Nucleus accumbens (tissue), 56 donors: ENCODE data around the gene S1PR4.
A peak's percentile ranks its signal among the peaks of the same experiment; 100 is the strongest.

Experiments used
- DNase-seq, 56 donors: peaks; one replicate each; lab custom pipeline; 2025; lab: John Stamatoyannopoulos, UW

Gene S1PR4

GRCh38 chr19:3178377-3178972 is at the start of gene S1PR4:
Gene S1PR4 (plus strand): TSS chr19:3178769. CDS start chr19:3178793, 24 bp downstream.
- DNase-seq, result no peak

DNA sequence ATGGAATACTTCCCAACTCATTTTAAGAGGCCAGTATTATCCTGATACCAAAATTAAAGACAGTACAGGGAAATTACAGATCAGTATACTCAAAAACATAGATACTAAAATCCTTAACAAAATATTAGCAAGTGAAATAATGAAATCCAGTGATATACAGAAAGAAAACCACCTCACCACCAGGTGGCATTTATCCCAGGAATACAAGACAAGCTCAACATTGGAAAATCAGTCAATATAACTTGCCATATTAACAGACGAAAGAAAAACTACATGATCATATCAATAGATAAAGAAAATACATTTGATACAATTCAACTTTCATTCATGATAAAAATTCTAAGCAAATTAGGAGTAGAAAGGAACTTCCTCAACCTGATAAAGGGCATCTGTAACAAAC is 49.5 kb upstream of the S1PR4 start:
- no peak for DNase-seq

GRCh38 chr19:3131168-3131567 is 47.4 kb upstream of the S1PR4 start:
- no peak for DNase-seq

DNA sequence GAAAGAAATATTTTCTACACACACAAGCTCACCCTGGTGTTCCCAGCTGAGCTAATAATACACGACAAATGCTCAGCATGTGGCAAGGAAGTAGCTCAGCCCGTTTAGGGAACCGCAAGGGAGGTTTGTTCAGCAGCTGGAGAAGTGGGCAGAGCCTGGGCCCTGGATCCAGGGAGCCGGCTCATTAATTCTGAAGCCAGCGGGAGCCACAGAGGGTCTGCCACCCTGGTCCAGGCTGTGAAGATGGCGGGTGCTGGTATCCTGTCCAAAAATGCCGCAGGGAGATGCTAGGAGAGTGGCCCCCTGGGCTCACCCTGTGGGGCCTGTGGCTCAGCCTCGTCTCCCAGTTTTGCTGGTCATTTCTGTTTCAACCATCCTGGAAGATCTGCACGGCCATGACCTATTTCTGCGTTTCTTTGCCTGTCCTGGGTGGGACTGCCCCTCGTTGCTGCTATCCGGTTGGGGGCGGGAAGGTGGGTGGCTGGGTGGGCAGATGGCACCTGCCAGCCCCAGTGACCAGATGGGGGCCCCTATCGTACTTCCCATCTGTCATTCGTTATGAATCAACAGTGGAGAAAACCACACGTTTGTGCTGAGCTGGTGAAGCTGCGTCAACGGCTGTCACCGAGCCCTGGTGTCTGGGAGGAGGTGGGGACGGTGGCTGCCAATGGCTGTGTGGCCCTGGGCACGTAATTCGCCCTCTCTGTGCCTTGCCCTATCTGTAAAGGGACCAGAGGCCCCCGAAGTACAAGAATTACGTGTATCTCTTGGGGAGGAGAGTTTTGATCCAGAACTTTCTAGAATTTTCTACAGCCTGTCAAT is 45.4 kb upstream of the S1PR4 start:
- DNase-seq, result no peak

GRCh38 chr19:3133793-3134116 is 44.8 kb upstream of the S1PR4 start:
- DNase-seq, result no peak

DNA sequence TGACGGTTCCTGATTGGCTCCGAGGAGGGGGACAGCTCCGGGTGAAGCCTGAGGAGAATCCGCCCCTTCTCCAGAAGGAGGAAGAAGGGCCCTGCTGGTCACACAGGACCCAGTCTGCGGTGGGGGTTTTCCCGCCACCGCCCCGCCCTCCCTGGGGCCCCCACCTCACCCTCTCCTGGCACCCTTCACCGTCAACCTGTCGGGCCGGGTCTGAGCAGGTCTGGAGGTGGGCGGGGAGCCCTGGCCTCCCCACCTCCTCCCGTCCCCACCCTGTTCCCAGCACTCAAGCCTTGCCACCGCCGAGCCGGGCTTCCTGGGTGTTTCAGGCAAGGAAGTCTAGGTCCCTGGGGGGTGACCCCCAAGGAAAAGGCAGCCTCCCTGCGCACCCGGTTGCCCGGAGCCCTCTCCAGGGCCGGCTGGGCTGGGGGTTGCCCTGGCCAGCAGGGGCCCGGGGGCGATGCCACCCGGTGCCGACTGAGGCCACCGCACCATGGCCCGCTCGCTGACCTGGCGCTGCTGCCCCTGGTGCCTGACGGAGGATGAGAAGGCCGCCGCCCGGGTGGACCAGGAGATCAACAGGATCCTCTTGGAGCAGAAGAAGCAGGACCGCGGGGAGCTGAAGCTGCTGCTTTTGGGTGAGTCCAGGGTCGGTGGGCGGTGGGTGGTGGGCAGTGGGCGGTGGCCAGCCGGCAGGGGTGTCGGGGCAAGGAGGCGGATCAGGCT is 42.4 kb upstream of the S1PR4 start, which contains the start of gene GNA15:
GNA15 (plus strand) TSS at position 73 of the 723 bp plus-strand sequence; CDS start at position 491, 418 bp downstream.
- DNase-seq, result no peak

DNA sequence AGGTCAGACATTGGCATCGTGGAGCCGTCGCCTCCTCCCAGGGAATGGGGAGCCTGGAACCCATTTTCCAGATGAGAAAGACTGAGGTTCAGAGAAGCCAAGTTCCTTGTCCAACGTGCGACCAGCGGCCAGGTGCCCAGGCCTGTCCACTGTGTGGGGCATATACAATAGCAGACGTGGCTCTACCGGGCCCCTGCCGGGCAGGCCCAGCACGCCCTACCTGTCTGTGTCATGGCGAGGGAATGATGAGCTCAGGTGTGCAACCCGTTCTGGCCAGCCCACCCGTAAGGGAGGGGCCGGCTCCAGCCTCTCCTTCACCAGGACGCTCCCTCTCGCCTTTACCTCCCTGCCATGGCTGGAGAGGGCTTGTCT is 41.9 kb upstream of the S1PR4 start:
- DNase-seq, result no peak

GRCh38 chr19:3137119-3137518 is 41.5 kb upstream of the S1PR4 start:
- DNase-seq, result no peak

GRCh38 chr19:3138268-3138667 is 40.3 kb upstream of the S1PR4 start:
- no peak for DNase-seq

GRCh38 chr19:3140667-3141038 is 37.9 kb upstream of the S1PR4 start:
- no peak for DNase-seq

DNA sequence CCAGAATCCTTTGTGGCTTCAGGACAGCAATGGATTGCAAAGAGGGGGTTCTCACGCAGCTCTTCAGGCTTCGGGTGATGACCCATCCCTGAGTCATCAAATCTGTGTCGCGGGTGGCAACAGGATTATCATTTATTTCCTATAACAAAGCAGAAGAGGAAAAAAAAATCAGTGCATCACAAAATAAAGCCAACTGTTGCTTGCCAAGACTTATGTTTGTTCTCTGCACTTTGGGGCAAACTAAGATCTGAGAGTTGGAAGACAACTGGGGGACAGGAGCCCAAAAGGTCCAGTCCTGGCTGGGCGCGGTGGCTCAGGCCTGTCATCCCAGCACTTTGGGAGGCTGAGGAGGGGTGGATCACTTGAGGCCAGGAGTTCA is 36.3 kb upstream of the S1PR4 start:
- no peak for DNase-seq

DNA sequence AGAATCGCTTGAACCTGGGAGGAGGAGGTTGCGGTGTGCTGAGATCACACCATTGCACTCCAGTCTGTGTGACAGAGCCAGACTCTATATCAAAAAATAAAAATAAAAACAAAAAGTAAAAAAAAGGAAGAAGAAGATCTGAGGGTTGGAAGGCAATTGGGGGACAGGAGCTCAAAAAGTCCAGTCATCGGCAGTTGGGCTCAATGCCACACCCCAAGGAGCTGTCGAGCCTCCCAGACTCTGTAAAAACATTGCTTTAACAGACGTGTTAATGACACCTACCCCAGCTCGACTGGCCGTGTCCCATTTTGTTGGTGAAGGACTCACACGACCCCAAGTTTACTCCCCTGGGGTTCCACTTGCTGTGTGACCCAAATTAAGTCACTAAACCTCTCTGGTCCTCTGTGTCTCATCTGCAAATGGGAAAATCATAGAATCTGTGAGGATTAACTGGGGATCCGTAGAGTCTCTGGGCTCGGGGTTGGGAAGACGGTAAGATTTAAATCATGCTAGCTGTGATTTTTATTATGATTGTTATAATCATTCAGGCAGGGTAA is 35.7 kb upstream of the S1PR4 start:
- DNase-seq, result no peak

DNA sequence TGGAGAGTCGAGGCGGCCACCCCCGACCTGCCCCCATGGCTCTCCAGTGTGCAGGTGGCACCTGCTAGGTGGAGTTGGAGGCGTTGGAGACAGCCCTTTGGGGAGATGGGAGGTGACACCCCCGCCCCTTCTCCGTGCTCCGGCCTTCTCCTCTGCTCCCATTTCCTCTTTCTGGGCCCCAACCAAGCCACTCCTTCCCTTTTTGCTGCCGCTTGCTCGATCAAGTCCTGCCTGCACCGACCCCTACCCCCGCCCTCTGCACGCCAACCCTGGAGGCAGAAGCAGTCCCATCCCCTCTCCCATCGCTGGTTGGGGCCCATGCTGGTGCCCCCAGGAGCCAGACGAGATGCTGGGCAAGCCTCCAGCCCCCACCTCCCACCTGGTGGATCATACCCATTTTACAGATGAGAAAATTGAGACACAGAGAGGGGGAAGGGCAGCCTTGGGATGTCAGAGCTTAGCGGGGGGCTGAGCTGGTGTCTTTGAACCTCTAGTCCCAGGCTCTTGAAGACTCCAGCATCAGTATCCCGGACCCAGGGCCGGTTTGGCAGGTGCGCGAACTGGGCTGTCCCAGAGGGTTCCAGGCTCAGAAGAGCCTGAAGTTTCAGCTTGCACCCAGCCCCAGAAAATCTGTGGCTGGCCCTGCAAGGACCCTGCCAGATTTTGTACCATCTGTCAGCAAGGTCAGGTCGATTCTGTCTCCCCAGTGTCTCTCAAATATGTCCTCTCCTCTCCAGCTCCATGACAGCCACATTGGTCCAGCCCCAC is 32.5 kb upstream of the S1PR4 start:
- peak in 3 of 56 donors; percentile 9 to 28 (median 20) for DNase-seq

DNA sequence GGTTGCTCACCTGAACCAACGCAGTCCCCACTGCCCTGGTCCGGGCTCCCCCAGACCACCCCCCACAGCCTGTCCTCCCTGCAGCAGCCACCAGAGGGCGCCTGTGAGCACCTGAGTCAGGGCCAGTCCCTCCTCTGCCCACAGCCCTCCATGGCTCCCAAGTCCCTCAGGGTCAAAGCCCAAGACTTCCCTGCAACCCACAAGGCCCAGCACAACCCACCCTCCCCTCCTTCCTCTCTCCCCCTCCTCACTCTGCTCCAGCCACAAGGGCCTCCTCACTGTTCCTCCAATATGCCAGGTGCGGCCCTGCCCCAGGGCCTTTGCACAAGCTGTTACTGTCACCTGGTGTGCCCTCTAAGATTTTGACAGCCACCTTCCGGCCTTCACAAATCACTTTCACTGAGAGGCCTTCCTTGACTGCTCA is 31.9 kb upstream of the S1PR4 start:
- DNase-seq, result no peak

DNA sequence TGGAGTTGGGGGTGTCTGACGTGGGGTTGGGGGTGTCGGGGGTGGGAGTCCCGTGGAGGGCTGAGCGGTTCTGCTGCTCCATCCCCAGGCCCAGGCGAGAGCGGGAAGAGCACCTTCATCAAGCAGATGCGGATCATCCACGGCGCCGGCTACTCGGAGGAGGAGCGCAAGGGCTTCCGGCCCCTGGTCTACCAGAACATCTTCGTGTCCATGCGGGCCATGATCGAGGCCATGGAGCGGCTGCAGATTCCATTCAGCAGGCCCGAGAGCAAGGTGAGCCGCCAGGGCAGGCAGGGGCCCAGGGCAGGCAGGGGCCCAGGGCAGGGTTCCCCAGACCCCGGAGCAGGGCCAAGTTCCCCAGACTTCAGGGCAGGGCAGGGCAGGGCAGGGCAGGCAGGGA is 30.1 kb upstream of the S1PR4 start:
- no peak for DNase-seq

- DNase-seq, result no peak
Measured at GRCh38 chr19:3149089-3149488, 29.5 kb upstream of the S1PR4 start.

- no peak for DNase-seq
Measured at GRCh38 chr19:3149526-3150505, 28.8 kb upstream of the S1PR4 start.

DNA sequence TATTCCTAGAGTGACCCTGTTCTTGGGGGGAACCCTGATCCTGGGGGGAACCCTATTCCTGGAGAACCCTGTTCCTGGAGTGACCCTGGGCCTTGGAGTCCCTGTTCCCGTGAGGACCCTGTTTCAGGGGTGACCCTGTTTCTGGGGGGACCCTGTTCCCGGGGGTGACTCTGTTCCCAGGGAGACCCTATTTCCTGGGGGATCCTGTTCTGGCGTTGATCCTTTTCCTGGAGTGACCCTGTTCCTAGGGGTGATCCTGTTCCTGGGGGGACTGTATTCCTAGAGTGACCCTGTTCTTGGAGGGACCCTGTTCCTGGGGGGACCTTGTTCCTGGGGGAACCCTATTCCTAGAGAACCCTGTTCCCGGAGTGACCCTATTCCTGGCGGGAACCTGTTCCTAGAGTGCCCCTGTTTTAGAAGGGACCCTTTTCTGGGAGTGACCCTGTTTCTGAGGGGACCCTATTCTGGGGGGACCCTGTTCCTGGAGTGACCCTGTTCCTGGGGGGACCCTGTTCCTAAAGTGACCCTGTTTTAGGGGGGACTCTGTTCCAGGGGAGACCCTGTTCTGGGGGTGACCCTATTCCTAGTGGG is 27.7 kb upstream of the S1PR4 start:
- DNase-seq, result no peak
